GM21367 (cell line): ENCODE data around the gene FAM72D.
A peak's percentile ranks its signal among the peaks of the same experiment; 100 is the strongest.
"Not testable (repeated sequence)": the region's sequence is repeated elsewhere in the genome, so short reads cannot be mapped to it uniquely, and the experiment has no call there.

Experiments
- ATAC-seq: cut with Tn5 transposase; IDR thresholded peaks from one replicate; pipeline ENCODE4 v1.9.1; 2021; ENCODE audit not compliant: unreplicated experiment

The FAM72D gene

GRCh38 chr1:145095284-145096057 lies at the start of gene FAM72D, which contains the start of gene SRGAP2B:
Gene FAM72D (plus strand): TSS chr1:145095974. CDS start chr1:145096848, 874 bp downstream.
Gene SRGAP2B (minus strand): TSS chr1:145095328. CDS start chr1:145092901, 2,427 bp downstream.
- ATAC-seq, result peak; percentile 81

DNA sequence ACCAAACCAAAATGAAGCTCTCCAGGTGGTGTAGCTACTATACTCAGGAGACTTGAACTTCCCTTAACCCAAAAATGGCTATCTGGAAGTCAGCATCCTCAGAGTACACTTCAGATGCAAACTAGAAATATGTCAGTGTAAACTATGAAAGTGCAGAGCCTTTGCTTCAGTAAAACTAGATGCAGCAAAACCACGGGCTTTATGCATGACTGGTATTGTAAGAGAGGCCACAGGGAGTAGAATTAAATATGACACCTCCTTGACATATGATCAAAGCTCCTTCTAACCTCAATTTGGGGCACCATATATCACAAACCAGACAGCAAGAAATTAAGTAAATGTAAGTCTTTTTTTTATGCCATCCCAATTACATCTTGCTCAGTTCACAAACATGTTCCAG lies 48.2 kb upstream of the FAM72D start:
- not testable (repeated sequence) for ATAC-seq

DNA sequence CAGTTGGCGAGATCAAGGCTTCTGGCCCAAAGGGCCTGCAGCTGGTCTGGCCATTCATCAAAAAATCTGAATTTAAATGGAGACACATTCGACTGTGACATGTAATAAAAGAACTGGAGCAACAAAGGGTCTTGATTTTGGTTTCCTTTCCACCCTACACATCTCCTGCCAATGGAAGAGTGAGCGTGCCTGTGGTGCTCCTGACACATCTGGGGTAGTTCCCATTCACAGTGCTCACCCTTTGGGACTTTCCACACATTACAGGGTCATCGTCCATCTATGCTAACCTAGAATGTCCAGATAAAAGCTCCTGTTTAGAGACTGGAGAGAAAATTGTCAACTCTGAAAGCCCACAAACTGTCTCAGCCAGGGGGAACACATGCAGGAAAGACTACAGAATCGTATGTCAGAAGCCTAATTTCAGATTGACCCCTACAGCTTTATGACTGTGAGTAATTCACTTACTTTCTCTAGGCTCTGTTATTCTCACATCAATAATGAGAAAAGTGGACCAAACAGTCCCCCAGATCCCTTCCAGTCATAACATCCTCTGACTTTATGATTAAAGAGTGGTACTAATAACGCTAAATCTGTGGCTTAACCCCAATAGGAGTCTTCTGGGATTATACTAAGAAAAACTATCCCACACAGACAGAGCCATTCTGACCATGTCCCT lies 47.5 kb upstream of the FAM72D start:
- ATAC-seq, result not testable (repeated sequence)

- ATAC-seq, result not testable (repeated sequence)
These were observed 43.6 kb upstream of the FAM72D start for GRCh38 chr1:145052019-145052776.

- ATAC-seq, result not testable (repeated sequence)
These were observed 42.3 kb upstream of the FAM72D start for GRCh38 chr1:145053428-145053827.

GRCh38 chr1:145055217-145055760 lies 40.5 kb upstream of the FAM72D start:
- peak; percentile 98 for ATAC-seq

- peak; percentile 31 for ATAC-seq
These were observed 37.6 kb upstream of the FAM72D start for GRCh38 chr1:145058184-145058583.

DNA sequence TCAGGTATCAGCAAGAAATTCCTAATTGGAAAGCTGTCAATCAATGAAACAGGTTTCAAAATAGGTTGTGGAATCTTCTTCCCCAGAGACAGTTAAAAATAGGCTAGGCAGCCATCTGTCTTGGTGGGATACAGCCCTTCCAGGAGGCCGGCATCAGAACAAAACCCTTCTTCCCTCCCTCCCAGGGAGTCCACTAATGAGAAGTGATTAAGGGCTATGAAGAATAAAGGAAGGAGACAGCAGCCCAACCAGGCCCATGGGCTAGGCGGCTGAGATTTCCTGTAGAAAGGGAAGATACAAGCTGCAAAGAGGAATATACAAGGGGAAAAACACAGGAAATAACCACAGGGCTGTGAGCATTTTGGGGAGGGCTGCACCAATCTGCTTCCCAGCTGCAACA lies 32.5 kb upstream of the FAM72D start:
- ATAC-seq, result not testable (repeated sequence)

DNA sequence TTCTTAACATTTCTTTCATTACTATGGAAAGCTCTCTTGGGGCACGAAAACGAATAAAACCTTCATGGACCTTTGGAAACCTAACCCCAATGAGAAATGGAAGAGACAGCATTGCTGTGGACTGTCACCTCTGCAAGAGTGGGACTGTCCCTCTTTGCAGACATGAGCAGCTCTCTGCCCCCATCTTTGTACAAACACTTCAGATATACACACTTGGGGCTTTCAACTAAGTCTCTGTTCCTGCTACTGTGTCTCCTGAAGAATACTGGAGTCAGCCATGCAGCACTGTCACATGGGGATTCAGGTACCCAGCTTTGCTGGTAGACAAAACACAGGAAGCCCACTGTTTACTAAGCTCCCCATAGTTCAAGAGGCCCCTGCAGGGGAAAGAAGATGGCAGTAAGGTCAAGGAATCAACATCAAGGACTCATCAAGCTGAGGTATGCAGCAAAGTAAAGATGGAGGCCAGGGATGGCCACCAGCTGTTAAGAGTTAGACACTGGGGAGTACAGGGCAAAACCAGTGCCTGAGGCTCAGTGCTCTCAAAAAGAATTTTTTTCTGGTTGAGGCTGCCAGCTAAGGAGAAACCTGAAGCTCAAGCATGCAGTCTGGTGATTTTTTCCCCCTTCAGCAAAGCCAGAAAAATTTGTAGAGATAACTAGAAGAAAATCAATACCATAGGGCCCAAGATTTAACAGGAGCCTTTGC lies 31.7 kb upstream of the FAM72D start:
- not testable (repeated sequence) for ATAC-seq

- not testable (repeated sequence) for ATAC-seq
These were observed 30.5 kb upstream of the FAM72D start for GRCh38 chr1:145065194-145065826.

DNA sequence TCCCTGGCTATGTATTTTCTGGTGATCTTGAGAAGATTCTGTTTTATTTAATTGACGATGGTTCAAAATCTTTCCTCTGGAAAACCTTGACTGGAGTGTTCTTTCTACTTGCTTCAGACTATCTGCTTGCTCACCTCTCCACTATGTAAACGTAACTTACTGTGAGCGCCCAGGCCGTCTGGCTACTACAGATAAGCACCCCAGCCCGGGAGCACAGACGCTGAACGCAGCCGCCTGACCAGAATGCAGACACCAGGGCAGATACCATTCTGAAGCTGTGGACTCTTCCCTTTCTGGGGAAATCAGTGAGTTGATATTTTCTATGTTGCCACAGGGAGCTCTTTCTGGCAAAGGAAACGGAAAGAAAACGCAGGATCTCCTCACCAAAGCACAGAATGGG lies 29.3 kb upstream of the FAM72D start:
- ATAC-seq, result not testable (repeated sequence)

DNA sequence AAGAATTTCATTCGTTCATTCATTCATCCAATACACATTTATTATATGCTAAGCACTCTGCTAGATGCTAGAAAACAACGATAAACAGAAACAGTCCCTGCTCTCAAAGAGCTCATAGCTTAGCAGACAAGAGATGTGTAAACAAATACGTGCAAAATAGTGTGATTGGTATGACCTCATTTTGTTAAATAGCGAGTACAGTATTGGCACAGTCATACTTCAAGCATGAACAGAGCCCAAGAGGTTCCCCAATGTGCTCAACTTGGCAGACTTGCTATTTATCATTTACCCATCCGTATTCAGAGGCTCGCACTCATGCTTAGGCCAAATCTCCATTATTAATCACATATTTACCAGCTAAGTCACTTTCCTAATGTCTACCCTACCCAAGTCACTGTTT lies 24.2 kb upstream of the FAM72D start:
- ATAC-seq, result not testable (repeated sequence)

DNA sequence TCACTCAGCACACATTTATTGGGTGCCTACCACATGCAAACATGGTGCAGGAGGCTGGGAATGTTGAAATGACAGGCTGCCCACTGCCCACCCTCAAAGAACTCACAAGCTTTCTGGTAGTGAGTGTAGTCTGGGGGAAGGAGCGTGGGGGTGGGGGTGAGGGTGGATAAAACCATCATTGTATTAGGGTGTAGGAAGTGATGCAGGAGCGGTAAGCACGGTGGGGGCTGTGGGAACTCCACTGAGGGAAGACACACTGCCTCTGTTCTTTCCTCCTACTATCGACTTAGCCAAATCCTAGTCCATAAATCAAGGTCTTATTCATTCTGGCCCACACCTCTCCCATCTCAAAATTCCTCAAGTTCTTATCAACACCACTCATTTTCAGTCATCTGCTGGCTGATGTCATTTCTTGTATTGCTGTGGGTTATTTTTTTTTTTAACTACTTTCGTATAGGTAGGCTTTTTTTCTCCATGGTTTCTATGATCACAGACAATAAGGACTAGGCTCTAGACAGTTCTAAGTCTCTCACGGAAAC lies 21.7 kb upstream of the FAM72D start:
- not testable (repeated sequence) for ATAC-seq

GRCh38 chr1:145076877-145077276 lies 18.9 kb upstream of the FAM72D start:
- not testable (repeated sequence) for ATAC-seq

- ATAC-seq, result not testable (repeated sequence)
These were observed 17.6 kb upstream of the FAM72D start for GRCh38 chr1:145077872-145078786.

GRCh38 chr1:145078787-145079370 lies 16.9 kb upstream of the FAM72D start:
- not testable (repeated sequence) for ATAC-seq

- not testable (repeated sequence) for ATAC-seq
These were observed 16.0 kb upstream of the FAM72D start for GRCh38 chr1:145079737-145080136.

DNA sequence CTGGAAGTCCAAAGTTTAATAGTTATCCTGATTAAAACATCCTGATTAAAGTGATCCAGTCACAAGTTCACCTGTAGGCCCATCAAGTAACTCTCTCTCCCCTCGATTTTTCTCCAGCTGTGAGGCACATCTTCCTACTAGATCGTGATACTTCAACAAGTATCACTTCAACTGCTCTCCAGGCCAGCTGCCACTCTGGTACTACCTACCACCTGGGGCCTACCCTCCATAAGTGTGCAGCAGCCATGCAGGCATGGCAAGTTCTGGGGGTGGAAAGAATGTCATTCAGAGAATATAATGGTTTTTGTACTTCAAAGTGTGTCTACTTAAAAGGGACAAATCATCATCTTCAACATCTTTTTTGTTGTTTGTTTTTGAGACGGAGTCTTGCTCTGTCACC lies 15.6 kb upstream of the FAM72D start:
- ATAC-seq, result not testable (repeated sequence)
